GM12801 (cell line): ENCODE data around the gene PDE8B.

ENCODE experiments used
- CTCF ChIP-seq: IDR thresholded peaks from one replicate; pipeline ENCODE4 v1.5.1; 2011; ENCODE audit warnings: control low read depth; ENCODE audit not compliant: insufficient read length; ENCODE audit errors: extremely low read depth

Gene PDE8B

GRCh38 chr5:77171141-77171910 is 39.2 kb upstream of the PDE8B start:
- no peak for TF ChIP-seq CTCF

GRCh38 chr5:77172713-77173328 is 37.7 kb upstream of the PDE8B start:
- no peak for TF ChIP-seq CTCF

GRCh38 chr5:77174526-77174925 is 36.0 kb upstream of the PDE8B start:
- TF ChIP-seq CTCF = no peak

GRCh38 chr5:77175231-77175630 is 35.2 kb upstream of the PDE8B start:
- TF ChIP-seq CTCF = no peak

- no peak for TF ChIP-seq CTCF
These were observed 34.1 kb upstream of the PDE8B start for GRCh38 chr5:77176429-77176828.

- no peak for TF ChIP-seq CTCF
These were observed 32.9 kb upstream of the PDE8B start for GRCh38 chr5:77177576-77177975.

- TF ChIP-seq CTCF = no peak
These were observed 30.1 kb upstream of the PDE8B start for GRCh38 chr5:77180167-77181081.
